ENCODE measurements around the gene AK5.

DNA sequence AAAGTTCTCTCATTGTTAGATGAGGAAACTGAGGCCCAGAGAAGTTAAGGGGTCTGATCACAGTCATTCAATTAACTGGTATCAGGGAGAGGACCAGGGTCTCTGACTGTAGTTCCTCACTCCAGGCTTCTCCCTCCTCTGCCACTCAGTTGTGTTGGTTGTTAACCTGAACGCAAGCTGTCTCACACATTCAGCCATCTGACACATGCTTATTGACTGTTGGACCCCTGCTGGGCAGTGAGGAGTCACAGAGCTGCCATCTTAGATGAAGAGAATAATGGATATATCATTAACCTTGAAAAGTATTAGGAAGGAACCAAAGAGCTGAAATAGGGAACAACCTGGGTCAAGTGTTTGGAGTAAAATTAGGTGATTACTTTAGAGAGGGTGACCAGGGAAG, 205.8 kb downstream of the AK5 start:
- TF ChIP-seq, protein P1, sequence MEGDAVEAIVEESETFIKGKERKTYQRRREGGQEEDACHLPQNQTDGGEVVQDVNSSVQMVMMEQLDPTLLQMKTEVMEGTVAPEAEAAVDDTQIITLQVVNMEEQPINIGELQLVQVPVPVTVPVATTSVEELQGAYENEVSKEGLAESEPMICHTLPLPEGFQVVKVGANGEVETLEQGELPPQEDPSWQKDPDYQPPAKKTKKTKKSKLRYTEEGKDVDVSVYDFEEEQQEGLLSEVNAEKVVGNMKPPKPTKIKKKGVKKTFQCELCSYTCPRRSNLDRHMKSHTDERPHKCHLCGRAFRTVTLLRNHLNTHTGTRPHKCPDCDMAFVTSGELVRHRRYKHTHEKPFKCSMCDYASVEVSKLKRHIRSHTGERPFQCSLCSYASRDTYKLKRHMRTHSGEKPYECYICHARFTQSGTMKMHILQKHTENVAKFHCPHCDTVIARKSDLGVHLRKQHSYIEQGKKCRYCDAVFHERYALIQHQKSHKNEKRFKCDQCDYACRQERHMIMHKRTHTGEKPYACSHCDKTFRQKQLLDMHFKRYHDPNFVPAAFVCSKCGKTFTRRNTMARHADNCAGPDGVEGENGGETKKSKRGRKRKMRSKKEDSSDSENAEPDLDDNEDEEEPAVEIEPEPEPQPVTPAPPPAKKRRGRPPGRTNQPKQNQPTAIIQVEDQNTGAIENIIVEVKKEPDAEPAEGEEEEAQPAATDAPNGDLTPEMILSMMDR (IDR thresholded peaks at IDR 0.05), result no peak
- no peak for TF ChIP-seq POLR2A (IDR thresholded peaks at IDR 0.05)
- no peak for TF ChIP-seq EP300 (IDR thresholded peaks at IDR 0.05)

Data from tibial nerve (tissue), 4 donors.